ENCODE results near the gene ARSB.

The ARSB gene

DNA sequence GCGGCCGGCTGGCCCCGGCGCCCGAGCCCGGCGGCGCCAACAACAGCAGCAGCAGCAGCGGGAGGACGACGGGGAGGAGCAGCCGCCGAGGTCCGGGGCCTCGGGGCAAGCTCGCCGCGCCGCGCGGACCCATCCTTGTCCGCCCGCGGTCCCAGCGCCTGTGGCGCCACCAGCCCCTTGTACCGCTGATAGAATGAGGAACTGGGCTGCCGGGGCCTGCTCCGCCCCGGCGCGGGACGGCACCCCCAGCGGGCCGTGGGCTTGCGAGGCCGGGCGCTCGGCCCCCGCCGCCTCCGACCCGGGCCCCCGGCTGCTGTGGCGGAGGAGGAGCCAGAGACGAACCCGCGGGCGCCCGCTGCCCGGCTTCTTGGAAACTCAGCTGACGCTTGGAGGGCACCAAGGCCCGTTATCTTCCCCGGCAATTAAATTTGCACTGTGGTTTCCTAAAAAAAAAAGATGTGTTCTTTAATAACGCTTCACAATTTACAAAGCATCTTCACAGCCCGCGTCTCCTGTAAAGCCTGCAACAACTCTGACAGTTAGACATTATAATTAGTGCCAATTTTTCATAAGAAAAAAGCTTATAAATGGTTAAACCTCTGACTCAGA lies at the start of gene ARSB:
Gene ARSB, minus strand, starts transcription at position 195 of the 609 bp plus-strand sequence. Its CDS starts 62 bp downstream, at position 133.
- Histone ChIP-seq H3K9ac (ENCODE audit: low read depth, low read length) (peak within 1 kb of the TSS; percentile 73), H3K4me3 (ENCODE audit: low read depth, low read length) (peak within 1 kb of the TSS; percentile 79), H3K27me3 (ENCODE audit: control insufficient read depth, insufficient read depth, low read length) (peaks cover 15% of the 10 kb centered on the region), H3K4me1 (ENCODE audit: control insufficient read depth, insufficient read depth, low read length) (peaks cover 14% of the 10 kb centered on the region), H3K36me3 (ENCODE audit: control insufficient read depth, insufficient read depth, low read length) (no peaks in the 10 kb centered on the region), H3K9me3 (ENCODE audit: control insufficient read depth, insufficient read depth, low read length) (no peaks in the 10 kb centered on the region)

DNA sequence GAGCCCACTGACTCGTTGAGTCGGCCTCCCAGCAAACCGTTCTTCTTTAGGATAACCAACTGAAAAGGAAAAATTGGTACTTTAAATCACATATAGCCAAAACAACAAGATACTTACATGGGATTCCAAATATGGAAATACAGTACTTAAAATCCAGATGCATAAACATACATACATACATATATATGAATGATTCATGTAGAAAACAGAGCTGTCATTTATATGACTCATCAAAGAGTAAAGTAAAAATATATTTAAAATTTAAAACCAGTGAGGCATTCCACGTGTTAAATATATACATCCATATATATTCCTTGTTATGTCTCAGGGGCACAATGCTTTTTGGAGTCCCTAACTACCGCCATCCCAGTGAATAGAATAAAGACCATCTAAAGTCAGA lies 47.7 kb upstream of the ARSB start:
- H3K9me3 ChIP-seq (ENCODE audit: control insufficient read depth, insufficient read depth, low read length), result no peaks in the 10 kb centered on the region
- H3K4me3 ChIP-seq (ENCODE audit: low read depth, low read length), result no peak overlapping the region
- no peaks in the 10 kb centered on the region for H3K4me1 ChIP-seq (ENCODE audit: control insufficient read depth, insufficient read depth, low read length)
- H3K9ac ChIP-seq (ENCODE audit: low read depth, low read length), result no peak overlapping the region
- no peaks in the 10 kb centered on the region for H3K27me3 ChIP-seq (ENCODE audit: control insufficient read depth, insufficient read depth, low read length)
- no peaks in the 10 kb centered on the region for H3K36me3 ChIP-seq (ENCODE audit: control insufficient read depth, insufficient read depth, low read length)

DNA sequence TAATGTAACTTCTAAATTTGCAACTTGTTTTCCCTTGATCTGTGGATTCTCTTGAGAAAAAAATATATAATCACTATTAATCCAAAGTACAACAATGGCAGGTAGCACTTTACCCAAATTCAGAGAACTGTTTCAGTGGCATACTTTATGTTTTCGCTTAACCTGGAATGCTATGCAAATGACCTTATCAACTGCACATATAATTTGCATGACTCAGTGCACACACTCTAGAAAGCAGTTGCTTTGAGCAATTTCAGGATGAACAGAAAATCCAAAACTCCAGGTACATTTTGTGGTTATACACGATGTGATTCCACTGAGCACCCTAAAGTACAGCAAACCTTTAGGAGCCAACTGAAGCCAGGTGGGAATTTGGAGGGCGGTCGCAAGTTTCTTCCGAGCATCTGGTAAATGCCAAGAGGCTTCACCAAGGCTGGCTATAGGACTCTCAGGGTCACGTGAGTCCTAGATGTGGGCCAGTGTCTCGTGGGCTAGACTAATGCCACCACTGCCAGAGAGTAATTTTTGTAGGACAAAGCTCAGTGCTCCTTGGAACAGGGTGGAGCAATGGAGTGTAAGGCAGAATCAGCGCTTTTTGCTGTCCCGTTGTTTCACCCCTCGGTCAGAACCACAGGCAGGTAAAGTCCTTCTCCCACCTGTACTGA lies 47.1 kb upstream of the ARSB start:
- H3K9ac ChIP-seq (ENCODE audit: low read depth, low read length), result no peak overlapping the region
- H3K36me3 ChIP-seq (ENCODE audit: control insufficient read depth, insufficient read depth, low read length), result no peaks in the 10 kb centered on the region
- H3K4me3 ChIP-seq (ENCODE audit: low read depth, low read length), result no peak overlapping the region
- no peaks in the 10 kb centered on the region for H3K9me3 ChIP-seq (ENCODE audit: control insufficient read depth, insufficient read depth, low read length)
- H3K4me1 ChIP-seq (ENCODE audit: control insufficient read depth, insufficient read depth, low read length), result no peaks in the 10 kb centered on the region
- H3K27me3 ChIP-seq (ENCODE audit: control insufficient read depth, insufficient read depth, low read length), result no peaks in the 10 kb centered on the region

DNA sequence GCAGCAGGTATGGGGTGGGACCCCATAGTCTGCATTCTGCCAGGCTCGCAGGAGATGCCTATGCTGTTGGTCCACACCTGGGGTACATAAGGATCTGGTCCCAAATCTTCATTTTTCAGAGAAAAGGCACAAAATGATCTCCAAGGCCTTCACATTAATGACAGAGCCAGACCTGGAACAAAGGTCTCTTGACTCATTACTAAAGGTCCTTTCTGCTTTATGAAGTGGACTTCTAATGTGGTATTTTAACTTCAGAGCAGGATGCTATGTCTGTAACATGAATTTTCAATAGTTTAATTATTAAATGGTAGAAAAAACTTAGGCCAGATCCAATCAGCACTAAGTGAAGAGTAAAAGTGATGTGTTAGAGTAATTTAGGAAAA lies 46.4 kb upstream of the ARSB start:
- H3K9ac ChIP-seq (ENCODE audit: low read depth, low read length), result no peak overlapping the region
- no peaks in the 10 kb centered on the region for H3K4me1 ChIP-seq (ENCODE audit: control insufficient read depth, insufficient read depth, low read length)
- no peak overlapping the region for H3K4me3 ChIP-seq (ENCODE audit: low read depth, low read length)

DNA sequence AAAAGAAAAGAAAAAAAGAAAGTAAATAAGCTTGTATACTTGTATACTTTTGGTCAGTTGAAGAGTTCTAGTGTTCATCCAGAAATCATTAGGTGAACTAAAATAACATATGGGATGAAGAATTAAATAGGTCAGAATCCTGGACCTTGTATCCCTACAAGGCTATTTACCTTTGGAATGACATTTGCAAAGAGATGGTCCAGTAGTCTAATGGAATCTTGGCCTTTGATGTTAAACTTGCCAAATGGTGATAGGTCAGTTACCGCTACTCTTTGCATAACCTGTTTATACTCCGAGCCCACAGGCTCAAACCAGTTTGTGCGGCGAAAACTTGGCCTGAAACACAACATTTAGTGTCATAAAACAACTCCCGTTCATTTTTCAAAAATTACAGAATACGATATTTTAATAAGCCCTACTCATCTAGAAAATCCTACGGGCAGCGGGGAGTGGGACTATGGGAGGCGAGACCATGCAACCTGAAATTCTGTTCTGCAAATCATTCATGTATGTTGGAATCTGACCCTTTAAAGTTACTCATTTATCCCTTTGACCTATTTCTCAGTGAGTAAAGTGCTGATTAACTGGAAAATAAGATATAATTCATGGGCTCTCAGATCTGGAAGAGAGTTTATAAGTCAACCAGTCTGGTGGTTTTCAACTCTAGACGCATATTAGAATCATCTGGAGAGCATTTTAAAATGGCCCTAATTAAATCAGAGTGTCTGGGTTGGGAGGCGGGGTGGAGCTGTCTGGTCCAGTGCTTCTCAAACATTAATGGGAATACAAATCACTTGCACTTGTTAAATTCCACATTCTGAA lies 45.8 kb upstream of the ARSB start:
- Histone ChIP-seq H3K4me1 (ENCODE audit: control insufficient read depth, insufficient read depth, low read length) (no peaks in the 10 kb centered on the region), H3K4me3 (ENCODE audit: low read depth, low read length) (no peak overlapping the region), H3K9me3 (ENCODE audit: control insufficient read depth, insufficient read depth, low read length) (no peaks in the 10 kb centered on the region), H3K27me3 (ENCODE audit: control insufficient read depth, insufficient read depth, low read length) (no peaks in the 10 kb centered on the region), H3K9ac (ENCODE audit: low read depth, low read length) (no peak overlapping the region), H3K36me3 (ENCODE audit: control insufficient read depth, insufficient read depth, low read length) (no peaks in the 10 kb centered on the region)

More for the DNA sequence above, 46.4 kb upstream of the ARSB start:
- no peaks in the 10 kb centered on the region for H3K36me3 ChIP-seq (ENCODE audit: control insufficient read depth, insufficient read depth, low read length)
- no peaks in the 10 kb centered on the region for H3K27me3 ChIP-seq (ENCODE audit: control insufficient read depth, insufficient read depth, low read length)
- no peaks in the 10 kb centered on the region for H3K9me3 ChIP-seq (ENCODE audit: control insufficient read depth, insufficient read depth, low read length)

DNA sequence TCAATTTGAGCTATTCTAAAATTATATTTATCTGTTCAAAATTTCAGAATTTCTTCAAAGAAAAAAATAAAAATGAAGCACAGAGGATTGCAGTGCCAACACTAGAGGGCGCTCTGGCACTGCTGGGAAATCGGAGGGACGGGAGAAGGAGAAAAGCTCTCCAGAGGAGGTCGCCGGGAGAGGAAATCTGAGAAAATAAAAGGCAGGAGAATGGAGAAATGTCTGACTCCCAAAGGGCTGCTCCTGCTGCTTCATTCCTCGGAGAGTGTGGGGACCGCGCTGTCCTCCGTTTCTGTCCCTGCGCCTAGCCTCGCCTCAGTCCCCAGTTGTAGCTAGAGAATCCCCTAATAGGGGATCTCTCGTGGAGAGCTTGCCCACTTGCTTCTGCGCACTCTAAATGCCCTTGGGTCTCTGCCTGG lies 40.0 kb upstream of the ARSB start:
- Histone ChIP-seq H3K4me3 (ENCODE audit: low read depth, low read length) (peak overlapping the region; percentile 49), H3K9ac (ENCODE audit: low read depth, low read length) (peak overlapping the region; percentile 80), H3K27me3 (ENCODE audit: control insufficient read depth, insufficient read depth, low read length) (no peaks in the 10 kb centered on the region), H3K4me1 (ENCODE audit: control insufficient read depth, insufficient read depth, low read length) (peaks cover 16% of the 10 kb centered on the region), H3K9me3 (ENCODE audit: control insufficient read depth, insufficient read depth, low read length) (no peaks in the 10 kb centered on the region), H3K36me3 (ENCODE audit: control insufficient read depth, insufficient read depth, low read length) (no peaks in the 10 kb centered on the region)

DNA sequence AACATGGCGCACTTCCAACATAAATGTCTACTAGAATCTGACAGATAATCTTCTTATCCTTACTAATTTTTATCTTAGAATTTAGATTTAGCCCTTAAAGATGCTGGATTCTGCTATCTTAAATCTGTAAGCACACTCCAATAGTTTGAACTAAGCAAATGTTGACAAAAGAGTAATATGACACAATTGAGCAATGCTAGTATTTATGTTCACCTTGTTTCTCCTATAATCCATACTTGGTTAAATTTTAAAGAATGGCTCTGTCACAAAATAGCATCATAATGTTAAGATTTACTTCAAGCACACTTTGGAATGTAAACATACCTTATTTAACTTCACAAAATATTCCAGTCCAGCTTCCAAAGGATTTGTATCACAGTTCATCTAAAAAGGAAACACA lies 38.8 kb upstream of the ARSB start:
- Histone ChIP-seq H3K9ac (ENCODE audit: low read depth, low read length) (no peak overlapping the region), H3K4me3 (ENCODE audit: low read depth, low read length) (no peak overlapping the region), H3K4me1 (ENCODE audit: control insufficient read depth, insufficient read depth, low read length) (peaks cover 16% of the 10 kb centered on the region), H3K9me3 (ENCODE audit: control insufficient read depth, insufficient read depth, low read length) (no peaks in the 10 kb centered on the region), H3K36me3 (ENCODE audit: control insufficient read depth, insufficient read depth, low read length) (no peaks in the 10 kb centered on the region), H3K27me3 (ENCODE audit: control insufficient read depth, insufficient read depth, low read length) (no peaks in the 10 kb centered on the region)

DNA sequence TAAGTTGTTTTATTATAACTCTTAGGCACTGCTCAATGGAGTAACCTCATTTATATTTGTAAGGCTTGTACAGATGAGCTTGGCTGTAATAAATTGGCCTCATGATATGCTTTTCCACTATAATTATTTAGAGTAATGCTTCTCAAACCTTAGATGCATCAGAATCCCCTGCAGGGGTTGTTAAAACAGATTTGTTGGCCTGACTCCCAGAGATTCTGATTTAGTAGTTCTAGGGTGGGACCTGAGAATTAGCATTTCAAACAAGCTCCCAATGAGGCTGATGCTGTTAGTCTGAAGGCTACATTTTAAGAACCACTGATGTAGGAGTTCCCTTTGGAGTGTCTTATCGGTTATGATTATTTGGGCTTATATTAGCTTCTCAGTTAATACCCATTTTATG lies 38.2 kb upstream of the ARSB start:
- Histone ChIP-seq H3K4me1 (ENCODE audit: control insufficient read depth, insufficient read depth, low read length) (peaks cover 16% of the 10 kb centered on the region), H3K27me3 (ENCODE audit: control insufficient read depth, insufficient read depth, low read length) (no peaks in the 10 kb centered on the region), H3K36me3 (ENCODE audit: control insufficient read depth, insufficient read depth, low read length) (no peaks in the 10 kb centered on the region), H3K9ac (ENCODE audit: low read depth, low read length) (no peak overlapping the region), H3K9me3 (ENCODE audit: control insufficient read depth, insufficient read depth, low read length) (no peaks in the 10 kb centered on the region), H3K4me3 (ENCODE audit: low read depth, low read length) (no peak overlapping the region)

DNA sequence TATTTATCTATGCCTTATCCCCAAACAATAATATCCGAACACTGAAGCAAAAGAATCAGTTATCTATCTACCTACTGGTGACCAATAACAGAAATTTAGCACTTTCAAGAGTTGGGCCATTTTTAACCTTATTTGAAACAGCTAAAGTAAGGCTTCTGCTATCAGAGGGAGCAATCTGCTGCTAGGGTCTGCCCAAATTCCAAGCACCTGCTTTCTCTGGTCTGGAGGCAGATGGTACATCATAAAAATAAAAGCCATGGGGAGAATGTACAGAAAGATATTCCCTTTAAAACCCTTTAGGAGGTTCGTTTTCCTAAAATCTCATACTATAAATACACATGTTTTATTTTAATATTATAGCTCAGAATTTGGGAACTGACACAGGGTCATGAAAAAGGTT lies 37.7 kb upstream of the ARSB start:
- Histone ChIP-seq H3K4me3 (ENCODE audit: low read depth, low read length) (no peak overlapping the region), H3K4me1 (ENCODE audit: control insufficient read depth, insufficient read depth, low read length) (peaks cover 16% of the 10 kb centered on the region), H3K9ac (ENCODE audit: low read depth, low read length) (no peak overlapping the region), H3K27me3 (ENCODE audit: control insufficient read depth, insufficient read depth, low read length) (no peaks in the 10 kb centered on the region), H3K9me3 (ENCODE audit: control insufficient read depth, insufficient read depth, low read length) (no peaks in the 10 kb centered on the region), H3K36me3 (ENCODE audit: control insufficient read depth, insufficient read depth, low read length) (no peaks in the 10 kb centered on the region)

DNA sequence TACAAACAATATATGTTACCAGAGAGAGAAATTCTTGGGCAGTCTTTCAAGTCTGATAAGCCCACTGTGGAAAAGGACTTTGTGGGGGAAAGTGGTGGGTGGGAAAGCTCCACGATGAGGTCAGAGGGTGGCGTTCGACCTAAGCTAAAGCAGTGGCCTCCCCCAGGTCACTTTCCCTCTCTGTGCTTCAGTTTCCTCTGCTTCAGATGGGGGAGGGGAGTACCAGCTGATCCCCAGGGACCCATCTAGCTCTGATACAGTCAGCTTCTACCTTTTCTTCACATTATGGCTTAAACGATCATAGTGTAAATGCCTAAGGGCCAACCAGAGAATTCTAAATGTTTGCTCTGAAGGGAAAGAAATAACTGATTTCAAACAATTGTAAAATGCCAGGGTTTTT lies 36.6 kb upstream of the ARSB start:
- no peaks in the 10 kb centered on the region for H3K27me3 ChIP-seq (ENCODE audit: control insufficient read depth, insufficient read depth, low read length)
- H3K4me3 ChIP-seq (ENCODE audit: low read depth, low read length), result peak overlapping the region; percentile 14
- no peaks in the 10 kb centered on the region for H3K9me3 ChIP-seq (ENCODE audit: control insufficient read depth, insufficient read depth, low read length)
- H3K9ac ChIP-seq (ENCODE audit: low read depth, low read length), result no peak overlapping the region
- peaks cover 16% of the 10 kb centered on the region for H3K4me1 ChIP-seq (ENCODE audit: control insufficient read depth, insufficient read depth, low read length)
- no peaks in the 10 kb centered on the region for H3K36me3 ChIP-seq (ENCODE audit: control insufficient read depth, insufficient read depth, low read length)

DNA sequence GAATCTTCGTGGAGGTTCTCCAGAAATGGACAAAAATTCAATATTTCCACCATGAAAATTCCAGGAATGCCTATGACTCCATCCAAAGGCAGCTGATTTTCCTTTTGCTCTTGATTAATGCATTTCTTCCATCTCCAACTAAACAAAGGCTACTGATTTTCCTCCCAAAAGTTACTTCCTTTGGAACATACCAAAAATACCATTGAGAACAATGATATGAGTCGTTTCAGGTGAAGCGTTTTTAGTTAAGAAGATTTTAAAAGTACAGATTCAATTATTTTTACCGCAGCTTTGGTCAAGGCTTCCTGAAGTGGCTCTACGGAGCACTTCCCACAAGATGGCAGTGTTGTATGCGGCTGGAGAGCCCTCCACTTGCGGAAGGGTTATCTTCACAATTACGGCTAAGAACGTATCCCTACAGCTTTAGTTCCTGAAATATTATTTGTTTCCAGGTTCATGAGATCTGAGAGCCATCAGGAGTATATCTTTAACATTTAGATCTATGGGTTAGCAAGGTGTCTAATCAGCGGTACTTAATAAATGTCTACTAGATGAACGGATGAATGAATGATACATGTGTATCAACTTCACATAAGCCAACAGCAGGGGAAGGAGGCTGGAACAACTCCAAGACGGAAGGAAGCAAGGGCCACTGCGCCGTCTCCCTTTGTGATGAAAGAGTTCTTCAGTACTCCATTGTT lies 35.9 kb upstream of the ARSB start:
- Histone ChIP-seq H3K9me3 (ENCODE audit: control insufficient read depth, insufficient read depth, low read length) (no peaks in the 10 kb centered on the region), H3K4me1 (ENCODE audit: control insufficient read depth, insufficient read depth, low read length) (peaks cover 16% of the 10 kb centered on the region), H3K4me3 (ENCODE audit: low read depth, low read length) (peak overlapping the region; percentile 14), H3K36me3 (ENCODE audit: control insufficient read depth, insufficient read depth, low read length) (no peaks in the 10 kb centered on the region), H3K27me3 (ENCODE audit: control insufficient read depth, insufficient read depth, low read length) (no peaks in the 10 kb centered on the region), H3K9ac (ENCODE audit: low read depth, low read length) (no peak overlapping the region)

Data from iPS-15b (cell line).